Heart right ventricle (tissue), 16 donors: ENCODE results near the gene SH3RF2. TPM values are rescaled to one million over a fixed set of nuclear protein-coding genes. Genes with fewer than 3 reads are reported as not detected.

Experiments used
- ATAC-seq, 8 donors: fragments of 200-7000 bp; cut with Tn5 transposase; one replicate each; pipeline ENCODE4 v1.9.1; 2020; ENCODE audit warnings: mild to moderate bottlenecking in 8 of 8, moderate library complexity in 8 of 8, moderate number of reproducible peaks in 1 of 8
- DNase-seq, 2 donors: peaks; one replicate each; pipeline ENCODE4 v3.0.0-alpha.2; 2020
- H3K27ac ChIP-seq, 10 donors: fragments of 200-600 bp; sonication (generic) in 2 of 10; one replicate each; pipeline versions ENCODE4 v1.5.0 to v1.8.0; 2020 to 2022; ENCODE audit warnings: mild to moderate bottlenecking in 3 of 10
- H3K27me3 ChIP-seq, 7 donors: fragments of 200-600 bp; one replicate each; pipeline ENCODE4 v1.8.0; 2021 to 2022; ENCODE audit warnings: mild to moderate bottlenecking in 2 of 7
- H3K36me3 ChIP-seq, 9 donors: fragments of 200-600 bp; sonication (generic) in 1 of 9; one replicate each; pipeline versions ENCODE4 v1.5.0 to v1.8.0; 2020 to 2022; ENCODE audit warnings: mild to moderate bottlenecking in 2 of 9
- H3K4me1 ChIP-seq, 9 donors: fragments of 200-600 bp; sonication (generic) in 1 of 9; one replicate each; pipeline versions ENCODE4 v1.5.0 to v1.8.0; 2020 to 2022; ENCODE audit warnings: mild to moderate bottlenecking in 4 of 9
- H3K4me3 ChIP-seq, 10 donors: fragments of 200-600 bp; sonication (generic) in 2 of 10; one replicate each; pipeline versions ENCODE4 v1.5.0 to v1.8.0; 2020 to 2022; ENCODE audit warnings: mild to moderate bottlenecking in 7 of 10, moderate library complexity in 2 of 10
- H3K9me3 ChIP-seq, 11 donors: fragments of 200-600 bp in 10 of 11; sonication (generic) in 2 of 11; one replicate each; pipeline versions ENCODE4 v1.5.0 to v1.8.0; 2013 to 2022; ENCODE audit warnings: mild to moderate bottlenecking in 2 of 11, control low read depth in 1 of 11, moderate library complexity in 1 of 11
- WGBS, 2 donors: extraction: QIAGEN DNeasy Blood & Tissue Kit; methylation state at CpG; one replicate each; pipeline ENCODE4 v1.1.7; 2013; ENCODE audit warnings: inconsistent platforms in 1 of 2; 5-methylcytosine and 5-hydroxymethylcytosine counted together
- intact Hi-C, 10 donors: fragments of 100-400 bp; cut with DNase I; formaldehyde crosslinking; loops; one replicate each; pipeline versions ENCODE4 v1.11.1 to v1.14.2; 2022
- polyA plus RNA-seq, 2 donors: library from polyadenylated mRNA; stranded (reverse); fragments of 200-250 nt; gene quantifications; one replicate each; pipeline ENCODE4 v1.2.3, GENCODE V29; 2013
- total RNA-seq, 10 donors: library from RNA; stranded (reverse); fragmentation: NEBNext Ultra II Directional in 3 of 10; extraction: Animal tissue kit (Norgen Biotek cat#: 25700) in 3 of 10; gene quantifications; one replicate each; pipeline versions ENCODE4 v1.2.1 to v1.2.4, GENCODE V29; 2021 to 2023
- TF ChIP-seq, protein P1 (sequence below), 9 donors: fragments of 200-600 bp; sonication (generic) in 2 of 9; IDR thresholded peaks; one replicate each; pipeline versions ENCODE4 v1.5.0 to v1.8.0; 2021 to 2022; ENCODE audit warnings: antibody characterized with exemption in 9 of 9, mild to moderate bottlenecking in 5 of 9, moderate library complexity in 1 of 9
- donor health status: Arrhythmogenic right ventricular cardiomyopathy.
- donor health status: ischemic (EF 13 %, LVEDD 7.1; RV severe dilation, severe dysfunction).
- donor health status: healthy with polysubstance abuse.
- donor health status: DM: no; HTN: yes; CAD: no.
- donor health status: DM: no; HTN: no; CAD: no.
- donor health status: ischemic (EF 25% LVEDD 6.9; RV normal size, moderate dysfunction).
- donor health status: ischemic (EF 25% LVEDD 5.7; RV mildly dilated, moderate dysfunction).
- donor health status: healthy.
- donor health status: DM: yes; HTN: yes; CAD: no.
- donor health status: Ischemic cardiomyopathy.
- donor health status: ischemic (EF 35%, LVEDD 5.7; RV mildly dilated, moderate dysfunction).
- donor health status: nonischemic (EF 11% LVEDD 7.7; RV severe dilation, severe dysfunction).
- donor health status: DM: yes; HTN: yes; CAD: no.
- donor health status: PGD.
- donor health status: ischemic (EF 29% LVEDD 5.4; RV normal size, mild dysfunction).
- donor health status: nonischemic (EF 23%, LVEDD 6.1; RV moderate dilation, normal function).

The SH3RF2 gene
- total and polyA plus RNA-seq, 12 donors: 32.9 to 887 (median 219) TPM

- WGBS, 2 donors: 63 to 90% methylated on average over 2 of the region's 2 CpGs
- ATAC-seq (no peak), DNase-seq (no peak)
- Histone ChIP-seq H3K9me3 (no peaks in the 10 kb centered on the region), H3K4me3 (no peak overlapping the region), H3K4me1 (peaks cover 0 to 45% (median 21%) of the 10 kb centered on the region in 9 donors), H3K27ac (no peak overlapping the region), H3K27me3 (peaks cover 0 to 35% (median 0%) of the 10 kb centered on the region in 7 donors), H3K36me3 (no peaks in the 10 kb centered on the region)
- TF ChIP-seq, protein P1, sequence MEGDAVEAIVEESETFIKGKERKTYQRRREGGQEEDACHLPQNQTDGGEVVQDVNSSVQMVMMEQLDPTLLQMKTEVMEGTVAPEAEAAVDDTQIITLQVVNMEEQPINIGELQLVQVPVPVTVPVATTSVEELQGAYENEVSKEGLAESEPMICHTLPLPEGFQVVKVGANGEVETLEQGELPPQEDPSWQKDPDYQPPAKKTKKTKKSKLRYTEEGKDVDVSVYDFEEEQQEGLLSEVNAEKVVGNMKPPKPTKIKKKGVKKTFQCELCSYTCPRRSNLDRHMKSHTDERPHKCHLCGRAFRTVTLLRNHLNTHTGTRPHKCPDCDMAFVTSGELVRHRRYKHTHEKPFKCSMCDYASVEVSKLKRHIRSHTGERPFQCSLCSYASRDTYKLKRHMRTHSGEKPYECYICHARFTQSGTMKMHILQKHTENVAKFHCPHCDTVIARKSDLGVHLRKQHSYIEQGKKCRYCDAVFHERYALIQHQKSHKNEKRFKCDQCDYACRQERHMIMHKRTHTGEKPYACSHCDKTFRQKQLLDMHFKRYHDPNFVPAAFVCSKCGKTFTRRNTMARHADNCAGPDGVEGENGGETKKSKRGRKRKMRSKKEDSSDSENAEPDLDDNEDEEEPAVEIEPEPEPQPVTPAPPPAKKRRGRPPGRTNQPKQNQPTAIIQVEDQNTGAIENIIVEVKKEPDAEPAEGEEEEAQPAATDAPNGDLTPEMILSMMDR (IDR thresholded peaks at IDR 0.05): no peak
- intact Hi-C loops: no loop called here
Measured at GRCh38 chr5:145941096-145941447, 4.7 kb downstream of the SH3RF2 start.

GRCh38 chr5:145941448-145942130 is 5.2 kb downstream of the SH3RF2 start:
- ATAC-seq: no peak
- Histone ChIP-seq H3K27ac (no peak overlapping the region), H3K27me3 (peaks cover 0 to 30% (median 0%) of the 10 kb centered on the region in 7 donors), H3K9me3 (no peaks in the 10 kb centered on the region), H3K36me3 (no peaks in the 10 kb centered on the region), H3K4me3 (no peak overlapping the region), H3K4me1 (peaks cover 0 to 45% (median 21%) of the 10 kb centered on the region in 9 donors)
- intact Hi-C loops: no loop called here
- TF ChIP-seq, protein P1 (IDR thresholded peaks at IDR 0.05): no peak
- WGBS, 2 donors: 80 to 86% methylated on average over 3 of the region's 3 CpGs
- DNase-seq: no peak

- no peak overlapping the region for H3K27ac ChIP-seq
- H3K9me3 ChIP-seq: no peaks in the 10 kb centered on the region
- H3K4me1 ChIP-seq: peaks cover 0 to 42% (median 24%) of the 10 kb centered on the region in 9 donors
- H3K4me3 ChIP-seq: no peak overlapping the region
- peaks cover 0 to 24% (median 0%) of the 10 kb centered on the region in 7 donors for H3K27me3 ChIP-seq
- TF ChIP-seq, protein P1 (IDR thresholded peaks at IDR 0.05): no peak
- WGBS, 2 donors: 66 to 79% methylated on average over 3 of the region's 3 CpGs
- DNase-seq (no peak), ATAC-seq (no peak)
- no peaks in the 10 kb centered on the region for H3K36me3 ChIP-seq
- intact Hi-C loops: no loop called here
Measured at GRCh38 chr5:145942201-145942600, 5.8 kb downstream of the SH3RF2 start.

GRCh38 chr5:145942749-145943148 is 6.4 kb downstream of the SH3RF2 start:
- no peak overlapping the region for H3K27ac ChIP-seq
- intact Hi-C loops: no loop called here
- ATAC-seq: no peak
- TF ChIP-seq, protein P1 (IDR thresholded peaks at IDR 0.05): no peak
- H3K4me3 ChIP-seq: no peak overlapping the region
- H3K9me3 ChIP-seq: no peaks in the 10 kb centered on the region
- no peak for DNase-seq
- peaks cover 0 to 19% (median 0%) of the 10 kb centered on the region in 7 donors for H3K27me3 ChIP-seq
- no peaks in the 10 kb centered on the region for H3K36me3 ChIP-seq
- peaks cover 0 to 37% (median 23%) of the 10 kb centered on the region in 9 donors for H3K4me1 ChIP-seq
